ENCODE measurements around the gene PRSS12. TPM values are rescaled to one million over a fixed set of nuclear protein-coding genes. Genes with fewer than 3 reads are reported as not detected.

Gene PRSS12
- total RNA-seq, 1 experiment from 2014 or later: 5.4 TPM

- Histone ChIP-seq H2BK12ac (ENCODE audit: insufficient read length, low read depth, low read length) (no peak overlapping the region), H3K27ac (ENCODE audit: insufficient read length, low read depth, low read length) (peak overlapping the region; percentile 70), H2AK5ac (ENCODE audit: insufficient read length, low read length) (no peak overlapping the region), H2AFZ (ENCODE audit: low read length) (no peak overlapping the region), H3K14ac (ENCODE audit: insufficient read depth, low read length) (no peak overlapping the region), H2BK15ac (ENCODE audit: low read depth, low read length) (no peak overlapping the region), H4K91ac (ENCODE audit: insufficient read length, low read depth, low read length) (no peak overlapping the region), H3K4me2 (ENCODE audit: insufficient read depth, insufficient read length, low read length) (no peak overlapping the region), H3K27me3 (ENCODE audit: insufficient read depth, low read length) (no peaks in the 10 kb centered on the region), H2BK120ac (ENCODE audit: low read depth, low read length, poor library complexity, severe bottlenecking) (no peak overlapping the region), H2BK5ac (ENCODE audit: insufficient read length, low read length) (no peak overlapping the region), H3K9me3 (ENCODE audit: control insufficient read depth, low read depth, low read length) (no peaks in the 10 kb centered on the region), H3K18ac (ENCODE audit: insufficient read length, low read depth, low read length) (no peak overlapping the region), H3T11ph (ENCODE audit: low read length) (no peak overlapping the region), H3K79me2 (ENCODE audit: insufficient read depth, low read length) (peaks cover 5% of the 10 kb centered on the region; the same call in 1 of the 2 replicates), H4K5ac (ENCODE audit: insufficient read length, low read depth, low read length) (no peak overlapping the region), H3K9ac (ENCODE audit: extremely low read depth, insufficient read length, low read length) (no peak overlapping the region), H3K79me1 (ENCODE audit: insufficient read depth, low read depth, low read length, poor library complexity, severe bottlenecking) (no peaks in the 10 kb centered on the region), H3K23ac (ENCODE audit: insufficient read length, low read depth, low read length) (no peak overlapping the region), H3K56ac (ENCODE audit: insufficient read length, low read depth, low read length) (no peak overlapping the region), H3K4me1 (ENCODE audit: insufficient read depth, low read length) (no peaks in the 10 kb centered on the region), H3K23me2 (ENCODE audit: insufficient read length, low read depth, low read length, poor library complexity, severe bottlenecking) (peaks cover 7% of the 10 kb centered on the region), H3K4ac (ENCODE audit: low read depth, low read length) (no peak overlapping the region), H4K8ac (replicated peaks; ENCODE audit: insufficient read length, low read depth, low read length) (no peak overlapping the region), H2BK20ac (ENCODE audit: low read depth, low read length, poor library complexity, severe bottlenecking) (no peak overlapping the region), H4K20me1 (ENCODE audit: control insufficient read depth, insufficient read depth, insufficient read length) (no peaks in the 10 kb centered on the region)
- Mint-ChIP-seq H3K36me3 (ENCODE audit: insufficient read depth in 1 of 3, low read depth in 3 of 3) (peaks cover 11 to 32% (median 21%) of the 10 kb centered on the region in 3 experiments), H3K27ac (peak overlapping the region; percentile 66 to 84 (median 66); a peak in 5 of 7 replicates), H3K4me1 (peaks cover 16 to 27% of the 10 kb centered on the region in 2 experiments), H3K4me3 (peak overlapping the region in 1 of 2 experiments; percentile 40; a peak in 1 of 5 replicates), H3K9me3 (peaks cover 0 to 2% of the 10 kb centered on the region in 2 experiments; a peak in 1 of 5 replicates), H3K27me3 (ENCODE audit: low read depth) (no peaks in the 10 kb centered on the region; the same call in 1 of the 2 replicates)
- DNase-seq: peak; percentile 57
- no peak for TF ChIP-seq CTCF (conservative IDR thresholded peaks at IDR 0.05)
- no CpG with 5 or more reads among the region's 9 CpGs for WGBS (ENCODE audit: extremely low coverage, insufficient read length, low lambda C conversion rate)
These were observed 71.0 kb downstream of the PRSS12 start for GRCh38 chr4:118281611-118282442.
